ENCODE data around the gene SIGLEC8.
"Not testable (repeated sequence)": the region's sequence is repeated elsewhere in the genome, so short reads cannot be mapped to it uniquely, and the experiment has no call there.

SIGLEC8 gene

DNA sequence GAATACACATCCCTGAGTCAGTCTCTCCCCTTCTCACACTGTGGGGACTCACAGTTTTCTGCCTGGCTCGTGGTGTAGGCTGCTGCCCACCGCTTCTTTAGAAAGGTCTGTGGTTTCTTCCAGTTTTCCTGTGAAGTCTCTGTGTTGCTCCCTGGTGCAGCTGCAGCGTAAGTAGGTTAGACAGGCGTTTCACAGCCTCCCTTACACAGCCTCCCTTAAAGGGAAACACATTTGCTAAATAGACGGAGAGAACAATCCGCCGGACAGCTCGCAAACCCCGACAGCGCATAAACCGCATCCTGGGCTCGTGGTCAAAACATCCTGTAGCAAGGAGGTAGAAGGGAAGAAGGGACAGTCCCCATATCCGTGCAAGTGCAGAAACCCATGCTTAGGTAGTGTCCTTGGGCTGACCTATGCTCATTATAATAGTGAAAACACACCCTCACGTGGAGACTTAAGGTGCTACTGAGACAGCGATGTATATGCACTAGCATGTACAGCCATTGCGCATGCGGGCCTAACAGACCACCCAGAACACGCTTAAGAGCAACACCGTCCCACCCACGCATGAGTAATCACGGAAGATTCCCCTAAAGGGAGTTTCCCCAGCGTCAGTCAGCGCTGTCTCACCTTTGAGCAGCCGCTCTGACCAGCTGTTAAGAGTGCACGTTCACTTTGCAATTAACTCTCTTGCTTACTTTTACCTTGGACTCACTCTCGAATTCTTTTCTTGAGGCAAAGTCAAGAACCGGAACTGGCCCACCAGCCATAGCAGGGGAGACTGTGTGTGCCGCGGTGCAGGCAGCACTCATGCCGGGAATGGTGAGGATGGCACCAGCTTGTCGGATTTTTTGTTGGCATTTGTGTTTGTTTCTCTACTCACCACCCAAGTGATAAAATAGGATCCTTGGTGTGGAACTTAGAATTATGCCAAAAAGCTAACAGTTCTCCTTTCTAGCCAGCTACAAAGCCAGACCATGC is 16.6 kb downstream of the SIGLEC8 start:
- DNase-seq: no peak

DNA sequence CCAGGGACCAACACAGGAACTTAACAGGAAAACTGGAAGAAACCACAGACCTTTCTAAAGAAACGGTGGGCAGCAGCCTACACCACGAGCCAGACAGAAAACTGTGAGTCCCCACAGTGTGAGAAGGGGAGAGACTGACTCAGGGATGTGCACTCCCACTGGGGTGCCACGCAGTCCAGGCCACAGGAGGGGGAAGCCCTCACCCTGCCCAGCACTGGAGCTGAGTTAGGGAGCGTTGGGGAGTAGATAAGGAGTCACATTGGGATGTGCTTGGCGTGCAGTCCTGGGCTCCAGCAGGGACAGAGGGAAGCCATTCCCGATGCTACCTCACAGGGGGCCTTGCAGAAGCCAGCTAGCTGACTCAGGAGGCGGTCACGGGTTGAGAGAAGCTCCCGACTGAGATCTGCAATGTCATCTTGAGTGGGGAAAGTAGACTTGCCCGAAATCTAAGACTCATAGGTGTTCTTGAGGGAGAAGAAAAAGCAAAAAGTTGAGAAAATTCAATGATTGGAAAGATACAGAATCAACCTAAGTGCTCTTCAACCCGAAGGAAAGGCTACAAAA is 17.3 kb downstream of the SIGLEC8 start:
- no peak for DNase-seq

DNA sequence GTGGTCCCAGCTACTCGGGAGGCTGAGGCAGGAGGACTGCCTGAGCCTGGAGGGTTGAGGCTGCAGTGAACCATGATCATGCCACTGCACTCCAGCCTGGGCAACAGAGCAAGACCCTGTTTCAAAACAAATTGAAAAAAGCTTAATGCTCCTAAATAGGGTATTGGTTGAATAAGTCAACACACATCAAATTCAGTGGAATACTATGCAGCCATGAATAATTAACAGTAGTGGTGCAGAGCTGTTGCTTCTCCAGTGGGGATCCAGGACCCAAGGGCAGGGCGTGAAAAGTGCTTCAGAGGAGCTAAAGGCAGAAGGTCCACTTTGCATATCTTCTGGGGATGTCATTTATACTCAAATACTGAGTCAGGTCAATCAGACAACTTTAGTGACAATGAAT is 18.2 kb downstream of the SIGLEC8 start:
- no peak for DNase-seq

DNA sequence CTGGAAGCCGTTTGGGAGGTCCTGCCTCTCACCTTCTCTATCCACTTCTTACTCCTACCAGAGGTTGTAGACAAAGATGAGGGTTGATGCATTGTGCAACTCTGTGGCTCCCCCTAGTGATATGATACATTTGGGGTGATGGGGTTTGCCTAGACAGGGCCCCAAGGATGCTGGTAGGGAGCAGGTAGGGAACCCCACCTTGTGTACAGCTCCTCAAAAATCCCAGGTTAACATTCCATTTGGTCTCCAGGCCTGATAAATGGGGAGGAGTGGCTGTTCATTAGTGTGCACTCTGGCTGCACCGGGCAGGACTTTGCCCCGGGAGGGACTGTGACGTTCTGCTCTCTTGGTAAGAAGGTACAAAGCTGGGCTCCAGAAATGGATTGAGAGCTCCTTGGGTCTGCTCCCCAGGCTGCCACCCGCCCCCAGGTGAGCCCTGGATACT is 19.2 kb downstream of the SIGLEC8 start:
- DNase-seq: no peak

DNA sequence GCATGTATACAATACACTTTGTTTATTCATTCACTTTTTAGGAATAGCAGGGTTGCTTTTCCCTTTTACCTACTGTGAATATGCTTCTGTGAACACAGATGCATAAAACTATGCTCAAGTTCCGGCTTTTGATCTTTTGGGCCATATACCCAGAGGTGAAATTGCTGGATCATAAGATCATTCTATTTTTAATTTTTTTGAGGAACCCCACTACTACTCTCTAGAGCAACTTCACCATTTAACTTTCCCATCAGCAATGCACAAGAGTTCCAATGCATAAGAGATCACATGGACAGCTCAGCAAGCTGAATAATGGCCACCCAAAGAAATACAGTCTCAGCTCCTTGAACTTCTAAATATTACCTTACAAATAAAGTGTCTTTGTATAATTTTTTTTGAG is 23.8 kb downstream of the SIGLEC8 start:
- DNase-seq: no peak

DNA sequence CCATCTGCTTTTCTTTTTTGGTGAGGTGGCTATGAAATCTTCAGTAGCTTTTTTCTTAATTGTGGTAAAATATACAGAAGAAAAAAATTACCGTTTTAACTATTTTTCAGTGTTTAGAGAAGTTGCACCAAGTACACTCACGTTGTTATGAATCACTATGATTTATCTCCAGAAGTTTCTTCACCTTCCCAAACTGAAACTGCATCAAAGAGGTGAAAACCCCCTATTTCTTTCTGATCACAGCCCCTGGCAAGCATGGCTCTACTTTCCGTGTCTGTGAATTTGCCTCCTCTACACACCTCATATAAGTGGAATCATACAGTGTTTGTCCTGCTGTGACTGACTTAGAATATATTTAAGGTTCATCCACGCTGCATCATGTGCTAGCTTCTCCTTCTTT is 25.2 kb downstream of the SIGLEC8 start:
- DNase-seq: no peak

DNA sequence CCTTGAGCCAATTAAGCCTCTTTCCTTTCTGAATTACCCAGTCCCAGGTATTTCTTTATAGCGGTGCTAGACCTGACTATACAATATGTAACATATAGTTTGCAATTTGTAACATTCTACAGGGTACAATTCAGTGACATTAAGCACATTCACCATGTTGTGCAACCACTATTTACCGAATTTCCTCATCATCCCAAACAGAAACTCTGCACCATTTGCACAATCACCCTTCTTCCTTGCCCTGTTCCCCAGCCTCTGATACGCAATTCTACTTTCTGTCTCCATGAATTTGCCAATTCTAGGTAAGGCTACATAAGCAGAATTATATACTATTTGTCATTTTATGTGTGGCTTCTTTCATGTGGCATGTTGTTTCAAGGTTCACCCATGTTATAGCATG is 27.1 kb downstream of the SIGLEC8 start:
- DNase-seq: no peak

DNA sequence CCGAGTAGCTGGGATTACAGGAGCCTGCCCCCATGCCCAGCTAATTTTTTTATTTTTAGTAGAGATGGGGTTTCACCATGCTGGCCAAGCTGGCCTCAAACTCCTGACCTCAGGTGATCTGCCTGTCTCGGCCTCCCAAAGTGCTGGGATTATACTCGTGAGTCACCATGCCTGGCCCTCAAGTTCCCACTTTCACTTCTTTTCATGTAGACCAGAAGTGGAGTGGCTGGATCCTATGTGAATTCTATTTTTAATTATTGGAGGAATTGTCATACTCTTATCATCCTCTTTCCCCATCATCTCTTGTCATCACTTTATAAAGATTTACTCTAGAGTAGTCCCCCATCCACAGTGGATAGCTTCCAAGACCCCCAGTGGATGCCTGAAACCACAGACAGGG is 28.0 kb downstream of the SIGLEC8 start:
- no peak for DNase-seq

DNA sequence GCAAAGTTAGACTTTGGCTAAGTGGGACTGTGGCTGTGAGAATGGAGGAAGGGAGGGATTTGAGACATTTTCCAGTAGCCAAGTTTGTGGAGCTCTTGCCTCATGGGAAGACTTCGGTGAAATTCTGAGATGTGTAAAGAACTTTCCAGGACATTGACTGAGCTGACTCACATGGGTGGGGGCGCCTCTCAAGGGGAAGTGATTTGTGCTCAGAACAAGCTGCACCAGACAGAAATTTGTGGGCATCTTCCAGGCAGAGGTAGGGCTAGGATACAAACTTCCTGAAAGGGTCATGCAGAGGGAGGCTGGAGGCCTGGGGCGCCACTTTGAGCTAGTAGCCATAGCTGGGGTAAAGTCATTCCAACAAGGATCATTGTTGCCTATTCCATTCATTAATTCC is 31.1 kb downstream of the SIGLEC8 start:
- DNase-seq: no peak

DNA sequence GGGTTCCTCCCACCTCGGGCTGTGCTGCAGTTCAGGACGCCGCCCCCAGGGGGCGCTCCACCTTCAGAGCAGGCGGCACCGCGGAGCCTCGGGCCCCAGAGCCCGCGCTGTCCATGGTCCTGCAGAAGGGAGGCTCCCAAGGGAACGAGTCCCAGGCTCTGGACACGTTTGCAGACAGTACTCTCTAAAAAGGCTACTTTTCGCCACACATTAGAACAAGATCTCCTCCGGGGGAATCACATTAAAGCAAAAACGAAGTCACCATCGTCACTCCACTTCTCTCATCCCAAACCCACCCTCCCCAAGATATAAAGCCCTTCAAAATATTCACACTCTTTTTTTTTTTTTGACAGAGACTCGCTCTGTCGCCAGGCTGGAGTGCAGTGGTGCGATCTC is 36.2 kb downstream of the SIGLEC8 start:
- no peak for DNase-seq

DNA sequence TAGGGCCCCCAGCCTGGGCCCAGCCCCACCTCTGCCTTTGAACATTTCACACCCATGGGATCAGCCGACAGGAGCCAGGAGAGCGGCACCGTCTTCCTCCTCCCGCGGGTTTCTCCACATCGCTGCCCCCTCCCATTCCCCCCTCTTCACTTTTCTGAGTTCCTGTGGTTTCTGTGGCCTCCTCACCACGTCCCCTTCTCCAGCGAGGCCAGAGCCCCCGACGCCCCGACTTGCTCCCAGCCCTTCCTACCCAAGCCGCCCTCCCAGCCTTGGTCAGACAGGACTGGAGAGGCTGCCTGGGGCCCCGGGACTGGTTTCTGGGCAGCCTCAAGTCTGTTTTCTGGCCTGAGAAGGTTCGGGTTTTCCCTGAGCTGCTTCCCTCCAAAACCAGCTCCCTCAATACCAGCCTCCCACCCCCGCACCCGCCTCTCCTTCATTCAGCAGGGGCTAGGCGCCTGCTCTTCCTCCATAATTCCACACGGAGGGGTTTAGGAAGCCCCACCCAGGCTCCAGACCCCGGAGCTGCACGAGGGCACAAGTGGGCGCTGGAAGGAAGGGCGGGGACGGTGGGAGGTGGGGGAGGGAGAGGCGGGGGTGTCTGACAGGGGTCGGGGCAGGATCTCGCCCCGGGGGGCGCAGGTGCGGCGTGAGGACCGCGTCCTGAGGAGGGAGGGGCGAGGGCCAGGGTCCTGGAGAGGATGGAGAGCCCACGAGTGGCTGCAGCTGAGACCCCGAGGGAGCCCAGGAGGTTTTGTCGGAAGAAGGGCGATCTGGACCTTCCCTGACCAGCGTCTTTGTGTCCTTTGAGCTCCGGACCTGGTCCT is 36.8 kb downstream of the SIGLEC8 start:
- no peak for DNase-seq

DNA sequence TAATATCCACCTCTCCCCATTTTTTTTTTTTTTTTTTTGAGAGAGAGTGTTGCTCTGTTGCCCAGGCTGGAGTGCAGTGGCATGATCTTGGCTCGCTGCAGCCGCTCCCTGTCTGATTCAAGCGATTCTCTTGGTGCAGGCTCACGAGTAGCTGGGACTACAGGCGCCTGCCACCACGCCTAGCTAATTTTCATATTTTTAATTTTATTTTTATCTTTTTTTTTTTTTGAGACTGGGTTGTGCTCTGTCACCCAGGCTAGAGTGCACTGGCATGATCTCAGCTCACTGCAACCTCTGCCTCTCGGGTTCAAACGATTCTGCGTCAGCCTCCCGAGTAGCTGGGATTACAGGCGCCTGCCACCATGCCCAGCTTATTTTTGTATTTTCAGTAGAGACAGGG is 37.7 kb downstream of the SIGLEC8 start:
- not testable (repeated sequence) for DNase-seq

DNA sequence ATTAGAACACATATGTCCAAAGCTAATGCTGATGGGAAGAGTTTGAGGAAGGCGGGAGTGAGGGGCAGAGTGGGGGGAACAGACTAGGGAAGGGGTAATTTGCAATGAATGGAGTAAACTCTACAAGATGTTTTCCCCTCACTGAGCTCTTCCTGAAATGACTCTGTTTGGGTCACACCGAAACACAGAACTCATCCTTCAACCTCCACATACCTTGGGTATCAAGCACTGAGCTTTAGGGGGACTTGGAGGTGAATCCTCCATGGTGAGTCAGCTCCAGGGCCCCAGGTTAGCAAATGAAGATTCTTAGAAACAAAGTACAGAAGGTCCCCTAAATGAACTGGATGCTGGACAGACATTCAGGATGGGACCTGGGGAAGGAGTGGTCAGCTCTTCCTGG is 39.5 kb downstream of the SIGLEC8 start:
- no peak for DNase-seq

DNA sequence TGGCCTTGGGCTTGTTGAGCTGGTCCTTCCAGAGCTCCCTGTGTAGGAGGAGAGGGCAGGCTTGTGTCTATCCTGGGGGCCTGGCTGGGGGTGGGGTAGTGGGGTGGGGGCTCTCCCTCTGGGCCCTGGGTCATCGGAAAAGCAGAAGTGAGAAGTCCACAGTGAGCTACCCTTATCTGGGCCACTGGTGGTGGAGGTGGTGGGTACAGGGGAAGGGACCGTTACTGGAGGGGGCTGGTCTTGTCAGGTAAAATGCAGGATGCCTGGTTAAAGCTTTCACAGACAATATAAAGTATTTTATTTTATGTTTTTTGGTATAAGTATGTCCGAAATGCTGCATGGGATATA is 40.5 kb downstream of the SIGLEC8 start:
- DNase-seq: no peak

DNA sequence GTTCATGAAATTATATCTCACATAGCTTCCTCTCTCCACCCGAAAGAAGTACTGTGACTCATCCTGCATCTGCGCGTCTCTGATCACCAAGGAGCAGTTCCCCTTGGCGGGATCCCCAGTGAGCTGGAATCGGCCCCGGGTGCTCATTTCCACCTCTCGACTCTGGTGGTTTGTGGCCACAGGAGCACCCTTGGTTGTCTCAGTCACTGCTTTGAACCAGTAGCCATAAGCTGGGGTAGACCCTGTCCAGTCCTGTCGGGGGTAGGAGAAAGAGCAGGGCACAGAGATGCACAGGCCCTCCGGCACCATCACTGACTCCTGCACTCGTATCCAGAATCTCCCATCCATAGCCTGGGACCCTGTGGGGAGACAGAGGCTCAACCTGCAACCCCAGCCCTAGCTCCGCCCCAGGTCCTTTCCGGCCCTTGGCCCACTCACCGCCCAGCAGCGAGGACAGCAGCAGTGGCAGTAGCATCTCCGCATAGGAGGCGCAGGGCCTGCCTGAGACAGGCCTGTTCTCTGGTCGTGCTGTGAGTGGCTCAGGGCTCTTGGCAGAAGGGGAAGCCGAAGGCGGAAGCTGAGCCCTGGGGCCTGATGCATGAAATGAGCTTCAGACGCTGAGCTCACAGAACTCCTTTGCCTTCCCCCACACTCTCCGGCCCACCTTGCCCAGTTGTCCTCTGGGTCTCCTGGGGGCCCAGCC is 41.0 kb downstream of the SIGLEC8 start, which contains the start of gene SIGLEC10:
SIGLEC10 (minus strand) TSS at position 536 of the 703 bp plus-strand sequence; CDS start at position 475, 61 bp downstream.
- DNase-seq: no peak

DNA sequence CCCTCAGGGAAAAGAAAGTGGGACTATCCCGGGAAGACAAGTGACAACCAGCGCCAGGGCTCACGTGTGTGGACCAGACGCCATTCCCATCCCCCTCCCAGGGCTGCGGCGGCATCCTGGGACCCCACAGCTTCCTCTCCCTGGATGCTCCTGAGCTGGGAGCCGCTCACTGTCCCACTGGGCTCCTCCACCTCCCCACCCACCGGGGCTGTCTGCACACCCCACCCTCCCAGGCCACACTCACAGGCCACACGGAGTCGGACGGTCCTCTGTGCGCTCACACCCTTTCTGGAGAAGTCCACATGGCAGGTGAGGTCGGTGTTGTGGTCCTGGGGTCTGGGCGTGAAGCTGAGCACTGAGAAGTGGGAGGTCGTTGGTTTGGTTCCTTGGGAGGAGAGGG is 41.8 kb downstream of the SIGLEC8 start:
- not testable (repeated sequence) for DNase-seq

DNA sequence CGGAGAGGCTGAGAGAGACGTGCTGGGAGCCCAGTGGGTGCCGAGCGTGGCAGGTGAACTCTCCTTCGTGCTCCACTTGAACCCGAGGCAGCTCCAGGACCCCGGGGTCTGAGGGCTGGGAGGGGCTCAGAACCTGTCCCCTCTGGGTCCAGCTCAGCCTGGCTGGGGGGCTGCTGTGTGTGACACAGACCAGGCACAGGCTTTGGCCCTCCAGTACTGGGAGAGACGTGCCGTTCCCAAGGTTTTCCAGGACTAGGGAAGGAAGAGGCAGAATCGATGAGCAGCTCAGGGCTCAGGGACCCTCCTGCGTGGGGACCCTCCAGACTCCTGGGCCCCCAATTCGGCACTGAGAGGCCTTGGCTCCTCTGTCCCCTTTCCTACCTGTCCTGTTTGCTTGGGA is 43.1 kb downstream of the SIGLEC8 start:
- no peak for DNase-seq

DNA sequence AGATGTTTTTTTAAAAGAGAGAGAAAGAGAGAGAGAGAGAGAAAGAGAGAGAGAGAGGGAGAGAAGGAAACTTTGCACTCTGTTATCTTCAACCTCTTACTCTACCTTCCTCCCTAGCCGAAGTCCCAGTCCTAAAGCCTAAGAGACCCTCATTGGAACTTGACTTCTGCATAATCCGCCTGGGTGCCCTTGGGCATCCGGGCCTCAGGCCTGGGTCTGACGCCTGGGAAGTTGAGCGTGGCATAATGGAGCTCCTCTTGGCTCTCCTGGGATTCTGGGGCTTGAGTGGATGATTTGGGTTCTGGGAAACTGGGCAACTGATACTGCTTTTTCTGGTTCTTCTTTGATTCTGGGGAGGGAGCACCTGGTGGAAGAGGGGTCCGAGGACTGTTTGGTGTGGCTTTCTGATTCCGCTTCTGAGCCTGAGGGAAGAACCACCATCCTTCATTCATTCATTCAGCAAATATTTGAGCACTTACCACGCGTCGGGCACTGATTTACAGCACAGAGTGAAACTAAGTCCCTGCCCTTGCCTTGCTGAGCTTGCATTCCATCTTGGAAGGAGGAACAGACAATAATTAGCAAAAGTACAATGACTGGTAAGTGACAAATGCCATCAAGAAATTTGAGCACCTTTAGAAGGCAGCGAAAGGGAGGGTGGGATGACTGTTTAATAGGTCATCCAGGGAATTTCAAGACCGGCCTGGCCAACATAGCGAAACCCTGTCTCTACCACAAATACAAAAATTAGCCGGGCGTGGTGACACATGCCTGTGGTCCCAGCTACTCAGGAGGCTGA is 47.1 kb downstream of the SIGLEC8 start:
- no peak for DNase-seq

DNA sequence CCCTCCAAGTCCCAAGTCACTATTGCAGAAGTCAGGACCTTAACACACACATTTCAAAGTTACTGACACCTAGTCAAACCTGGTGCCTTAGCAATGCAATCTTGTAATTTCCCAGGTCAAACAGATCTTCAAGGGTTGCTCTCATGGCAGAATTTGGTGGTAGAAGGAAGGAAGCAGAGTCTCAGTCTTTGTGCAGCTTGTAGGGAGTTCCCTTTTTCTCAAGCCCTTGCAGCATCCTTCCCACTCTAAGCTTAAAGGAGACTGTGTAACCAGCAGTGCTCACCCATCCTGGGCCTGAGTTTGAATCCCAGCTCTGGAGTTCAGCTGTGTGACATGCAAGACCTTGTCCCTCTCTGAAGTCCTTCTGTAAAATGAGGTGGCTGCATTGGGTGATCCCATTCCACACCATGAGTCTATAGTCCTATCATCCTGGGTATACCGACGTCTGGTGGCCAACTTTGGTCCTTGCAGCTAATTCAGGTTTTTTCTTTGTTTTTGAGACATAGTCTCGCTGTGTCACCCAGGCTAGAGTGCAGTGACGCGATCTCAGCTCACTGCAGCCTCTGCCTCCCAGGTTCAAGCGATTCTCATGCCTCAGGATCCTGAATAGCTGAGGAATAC is 50.6 kb downstream of the SIGLEC8 start:
- no peak for DNase-seq

DNA sequence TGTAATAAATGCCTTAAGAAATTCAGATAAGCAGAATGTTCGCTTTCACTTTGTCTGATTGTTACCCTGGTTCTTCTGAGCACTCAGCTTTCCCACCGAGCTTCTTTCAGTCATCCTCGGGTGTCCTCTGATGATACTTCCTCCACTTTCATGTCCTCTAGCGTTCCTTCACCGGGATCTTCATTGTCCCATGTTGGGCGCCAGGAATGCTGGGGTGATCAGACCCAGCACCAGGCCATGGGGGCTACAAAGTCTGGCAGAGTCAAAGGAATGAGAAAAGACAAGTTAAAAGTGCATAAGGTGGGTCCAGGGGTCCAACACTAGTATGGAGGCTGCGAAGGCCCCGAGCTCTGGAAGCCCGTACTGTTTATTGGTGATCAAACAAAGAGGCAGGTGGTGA is 56.1 kb downstream of the SIGLEC8 start:
- no peak for DNase-seq
